ENCODE results near the gene MFN1.

GRCh38 chr3:179375091-179375999 is 27.8 kb downstream of the MFN1 start:
- TF ChIP-seq, protein P1, sequence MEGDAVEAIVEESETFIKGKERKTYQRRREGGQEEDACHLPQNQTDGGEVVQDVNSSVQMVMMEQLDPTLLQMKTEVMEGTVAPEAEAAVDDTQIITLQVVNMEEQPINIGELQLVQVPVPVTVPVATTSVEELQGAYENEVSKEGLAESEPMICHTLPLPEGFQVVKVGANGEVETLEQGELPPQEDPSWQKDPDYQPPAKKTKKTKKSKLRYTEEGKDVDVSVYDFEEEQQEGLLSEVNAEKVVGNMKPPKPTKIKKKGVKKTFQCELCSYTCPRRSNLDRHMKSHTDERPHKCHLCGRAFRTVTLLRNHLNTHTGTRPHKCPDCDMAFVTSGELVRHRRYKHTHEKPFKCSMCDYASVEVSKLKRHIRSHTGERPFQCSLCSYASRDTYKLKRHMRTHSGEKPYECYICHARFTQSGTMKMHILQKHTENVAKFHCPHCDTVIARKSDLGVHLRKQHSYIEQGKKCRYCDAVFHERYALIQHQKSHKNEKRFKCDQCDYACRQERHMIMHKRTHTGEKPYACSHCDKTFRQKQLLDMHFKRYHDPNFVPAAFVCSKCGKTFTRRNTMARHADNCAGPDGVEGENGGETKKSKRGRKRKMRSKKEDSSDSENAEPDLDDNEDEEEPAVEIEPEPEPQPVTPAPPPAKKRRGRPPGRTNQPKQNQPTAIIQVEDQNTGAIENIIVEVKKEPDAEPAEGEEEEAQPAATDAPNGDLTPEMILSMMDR (IDR thresholded peaks at IDR 0.05): no peak
- TF ChIP-seq POLR2A (IDR thresholded peaks at IDR 0.05): no peak
